ENCODE measurements around the gene MASP2. TPM values are rescaled to one million over a fixed set of nuclear protein-coding genes. Genes with fewer than 3 reads are reported as not detected.

The MASP2 gene
- 0.03 to 0.17 TPM (median 0.13 TPM) in 4 of 5 replicates, not detected in the other for total RNA-seq (2022; extraction: Qiagen RNA extraction)

DNA sequence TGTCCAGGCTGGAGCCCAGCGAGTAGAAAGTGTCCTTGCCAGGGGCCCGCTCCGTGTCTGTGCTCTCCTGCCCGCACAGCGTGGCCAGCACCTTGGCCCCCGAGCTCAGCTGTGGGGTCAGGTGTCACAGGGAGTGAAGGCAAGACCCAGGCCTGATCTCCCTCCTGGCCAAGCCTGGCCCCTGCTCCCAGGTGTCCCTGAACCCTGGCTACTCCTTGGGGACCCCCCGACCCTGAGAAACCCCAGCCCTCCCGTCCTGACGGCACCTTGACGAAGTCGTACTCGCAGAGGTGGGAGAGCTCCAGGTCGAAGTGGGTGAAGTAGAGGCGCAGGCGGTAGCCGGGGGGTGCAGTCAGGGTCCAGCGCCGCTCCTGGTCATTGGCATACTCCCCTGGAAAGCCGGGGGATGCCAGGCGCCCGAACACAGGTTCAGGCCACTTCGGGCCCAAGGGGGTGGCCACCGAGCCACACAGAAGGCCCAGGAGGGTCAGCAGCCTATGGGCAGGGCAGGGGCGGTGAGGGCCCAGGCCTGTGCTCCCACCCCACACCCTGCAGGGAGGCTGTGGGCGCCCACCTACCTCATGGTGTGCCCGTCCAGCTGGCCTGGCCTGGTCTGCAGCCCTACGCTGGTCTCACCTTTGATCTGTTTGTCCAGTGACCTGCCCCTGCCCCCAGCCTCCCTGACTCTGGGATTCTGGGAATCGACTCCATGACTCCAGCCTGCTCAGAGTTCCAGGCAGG, at the start of gene MASP2:
Gene MASP2 (minus strand): TSS at position 615 of the 741 bp plus-strand sequence. CDS start 32 bp downstream, at position 583.

DNA sequence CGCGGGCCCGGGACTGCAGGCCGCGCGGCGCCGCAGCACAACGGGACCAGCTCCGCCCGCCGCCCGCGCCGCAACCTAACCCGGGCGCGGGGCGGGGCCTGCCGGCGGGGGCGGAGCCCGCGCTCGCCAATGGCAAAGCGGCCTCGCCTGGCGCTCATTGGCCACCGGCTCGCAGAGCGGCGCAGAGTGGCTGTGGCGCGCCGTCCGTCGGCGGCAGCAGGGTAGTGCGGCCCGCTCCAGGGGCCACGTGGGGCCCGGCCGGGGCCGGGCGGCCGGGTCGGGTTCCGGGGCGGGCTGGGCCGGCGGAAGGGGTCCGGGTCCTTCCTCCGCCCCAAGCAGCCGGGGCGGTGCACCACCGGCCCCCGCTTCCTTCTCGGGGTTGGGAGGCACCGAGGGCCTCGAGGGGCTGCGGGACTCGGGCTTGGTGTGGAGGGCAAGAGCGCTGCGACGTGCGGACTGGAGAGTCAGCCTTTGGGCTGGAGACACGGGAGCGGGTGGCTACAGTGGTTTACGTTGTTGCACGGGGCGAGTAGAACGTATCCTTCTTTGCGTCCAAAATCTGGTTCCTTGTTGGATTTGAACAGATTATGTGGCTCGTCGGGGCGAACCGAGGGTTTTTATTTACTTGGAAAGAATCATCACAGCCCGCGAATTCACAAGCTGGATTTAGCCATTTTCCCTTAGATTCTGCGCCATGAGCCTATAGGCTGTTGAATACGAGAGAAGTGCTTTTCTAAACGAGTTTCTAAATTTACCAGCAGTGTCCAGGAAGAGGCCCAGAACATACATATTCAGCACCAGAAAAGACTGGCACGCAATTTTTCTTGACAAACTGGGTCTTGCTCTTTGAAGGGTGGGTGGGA, 13.2 kb upstream of the MASP2 start, which contains the start of gene SRM:
Gene SRM (minus strand): TSS at position 51 of the 863 bp plus-strand sequence. CDS start 75 bp downstream, outside the sequence.

DNA sequence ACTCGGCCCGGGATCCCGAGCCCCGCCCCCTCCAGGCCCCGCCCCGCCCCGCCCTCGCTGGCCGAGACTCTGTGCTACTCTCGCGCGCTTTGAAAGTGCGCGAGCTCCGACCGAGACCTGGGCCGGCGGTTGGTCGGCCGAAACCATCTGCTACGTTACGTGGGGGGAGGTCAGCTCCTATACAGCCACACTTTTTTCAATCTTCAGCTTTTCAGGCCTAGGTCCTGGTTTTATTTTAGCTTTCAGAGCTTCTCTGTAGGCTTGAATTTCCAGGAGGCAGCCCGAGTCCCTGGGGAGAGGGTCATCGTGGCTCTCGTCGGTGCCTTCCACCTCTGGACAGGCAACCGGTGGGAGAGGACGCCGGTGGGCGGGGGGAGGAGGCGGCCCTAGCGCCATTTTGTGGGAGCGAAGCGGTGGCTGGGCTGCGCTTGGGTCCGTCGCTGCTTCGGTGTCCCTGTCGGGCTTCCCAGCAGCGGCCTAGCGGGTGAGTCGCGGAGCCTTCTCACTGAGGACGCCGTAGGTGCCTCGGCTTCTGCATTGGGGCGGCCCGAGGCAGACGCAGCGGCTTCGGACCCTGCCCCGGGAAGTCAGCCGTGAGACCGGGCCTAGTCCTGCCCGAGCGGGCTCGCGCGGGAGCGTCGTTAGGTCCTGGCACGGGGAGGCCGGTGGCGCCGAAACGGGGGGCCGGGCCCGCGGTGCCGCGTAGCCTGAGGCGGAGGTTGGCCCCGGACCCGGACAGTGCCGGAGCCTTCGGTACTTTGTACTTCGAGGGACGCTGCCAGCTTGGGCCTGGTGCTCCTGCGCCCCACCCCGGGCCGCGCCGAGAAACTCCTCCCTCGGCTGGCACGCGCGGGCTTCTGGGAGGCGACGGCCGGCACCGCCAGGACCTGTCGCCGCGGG, 34.5 kb downstream of the MASP2 start, which contains the start of gene TARDBP:
Gene TARDBP (plus strand): TSS at position 395 of the 900 bp plus-strand sequence. CDS start 1,074 bp downstream, outside the sequence.

Other genes with a start within 250 kb of the MASP2 start
- gene TARDBP, start 34.6 kb downstream of the MASP2 start, total RNA-seq (2022; extraction: Qiagen RNA extraction), result 166 to 240 TPM (median 186 TPM) in 5 replicates
- gene SRM, start 12.8 kb upstream of the MASP2 start, total RNA-seq (2022; extraction: Qiagen RNA extraction), result 140 to 239 TPM (median 206 TPM) in 5 replicates
- gene EXOSC10, start 52.6 kb upstream of the MASP2 start, total RNA-seq (2022; extraction: Qiagen RNA extraction), result 35.1 to 40.3 TPM (median 36.5 TPM) in 5 replicates
- not detected in 5 replicates for gene ANGPTL7, start 142.1 kb upstream of the MASP2 start, total RNA-seq (2022; extraction: Qiagen RNA extraction)
- 12.9 to 15.1 TPM (median 13.1 TPM) in 5 replicates for gene MTOR, start 215.3 kb upstream of the MASP2 start, total RNA-seq (2022; extraction: Qiagen RNA extraction)
- gene UBIAD1, start 226.0 kb upstream of the MASP2 start, total RNA-seq (2022; extraction: Qiagen RNA extraction), result 16.4 to 20.3 TPM (median 16.8 TPM) in 5 replicates